Psoas muscle (tissue), 8 donors: ENCODE data around the gene ASH1L. TPM values are rescaled to one million over a fixed set of nuclear protein-coding genes. Genes with fewer than 3 reads are reported as not detected.
"Not testable (repeated sequence)": the region's sequence is repeated elsewhere in the genome, so short reads cannot be mapped to it uniquely, and the experiment has no call there.

Experiments
- ATAC-seq, 4 donors: fragments of 200-7000 bp; cut with Tn5 transposase; one replicate each; pipeline ENCODE4 v1.9.1; 2020; ENCODE audit warnings: moderate library complexity in 3 of 4, mild to moderate bottlenecking in 2 of 4
- DNase-seq, 2 donors: peaks; one replicate each; pipeline ENCODE4 v3.0.0-alpha.2; 2020
- H3K27ac ChIP-seq: fragments of 200-600 bp; one replicate; pipeline ENCODE4 v1.8.0; 2022
- H3K27me3 ChIP-seq, 3 donors: fragments of 200-600 bp in 1 of 3; one replicate each; pipeline versions ENCODE4 v1.6.1 to v1.8.0; 2013 to 2022; ENCODE audit warnings: low read length in 2 of 3, mild to moderate bottlenecking in 2 of 3, moderate library complexity in 1 of 3; ENCODE audit not compliant: insufficient read depth in 3 of 3
- H3K36me3 ChIP-seq, 2 donors: fragments of 200-600 bp in 1 of 2; one replicate each; pipeline versions ENCODE4 v1.6.1 to v1.8.0; 2013 to 2022; ENCODE audit warnings: low read depth in 1 of 2, mild to moderate bottlenecking in 1 of 2, moderate library complexity in 1 of 2; ENCODE audit not compliant: insufficient read depth in 1 of 2
- H3K4me1 ChIP-seq: fragments of 200-600 bp; one replicate; pipeline ENCODE4 v1.8.0; 2022
- H3K4me3 ChIP-seq: fragments of 200-600 bp; one replicate; pipeline ENCODE4 v1.8.0; 2022; ENCODE audit warnings: mild to moderate bottlenecking
- H3K9me3 ChIP-seq: fragments of 200-600 bp; one replicate; pipeline ENCODE4 v1.8.0; 2022
- WGBS, 3 donors: extraction: QIAGEN DNeasy Blood & Tissue Kit; methylation state at CpG; one replicate each; pipeline versions ENCODE4 v1.1.6 to v1.1.7; 2013; 5-methylcytosine and 5-hydroxymethylcytosine counted together
- intact Hi-C, 2 donors: fragments of 100-400 bp; cut with DNase I; formaldehyde crosslinking; loops; one replicate each; pipeline versions ENCODE4 v1.11.0 to v1.14.2; 2022
- polyA plus RNA-seq, 3 donors: library from polyadenylated mRNA; stranded (reverse); fragments of 200-250 nt; gene quantifications; one replicate each; pipeline ENCODE4 v1.2.3, GENCODE V29; 2013
- total RNA-seq, 4 donors: library from RNA; stranded (reverse); fragmentation: NEBNext Ultra II Directional in 2 of 4; extraction: Animal tissue kit (Norgen Biotek cat#: 25700) in 2 of 4; gene quantifications; one replicate each; pipeline versions ENCODE4 v1.2.1 to v1.2.4, GENCODE V29; 2021 to 2023
- TF ChIP-seq, protein P1 (sequence below): fragments of 200-600 bp; IDR thresholded peaks from one replicate; pipeline ENCODE4 v1.8.0; 2022; ENCODE audit warnings: antibody characterized with exemption
- donor health status: healthy with polysubstance abuse.
- donor health status: DM: no; HTN: no; CAD: no; lungs with moderate emphysema.
- donor health status: Bipolar disorder and iron deficiency.
- donor health status: healthy.
- donor health status: DM: yes; HTN: yes; CAD: no.
- donor health status: DM: no; HTN: no; CAD: no.
- donor health status: DM: no; HTN: no; CAD: no.
- donor health status: DM: yes; HTN: yes; CAD: no.

Gene ASH1L
- total and polyA plus RNA-seq, 7 donors, result 6.5 to 52.0 (median 41.6) TPM

DNA sequence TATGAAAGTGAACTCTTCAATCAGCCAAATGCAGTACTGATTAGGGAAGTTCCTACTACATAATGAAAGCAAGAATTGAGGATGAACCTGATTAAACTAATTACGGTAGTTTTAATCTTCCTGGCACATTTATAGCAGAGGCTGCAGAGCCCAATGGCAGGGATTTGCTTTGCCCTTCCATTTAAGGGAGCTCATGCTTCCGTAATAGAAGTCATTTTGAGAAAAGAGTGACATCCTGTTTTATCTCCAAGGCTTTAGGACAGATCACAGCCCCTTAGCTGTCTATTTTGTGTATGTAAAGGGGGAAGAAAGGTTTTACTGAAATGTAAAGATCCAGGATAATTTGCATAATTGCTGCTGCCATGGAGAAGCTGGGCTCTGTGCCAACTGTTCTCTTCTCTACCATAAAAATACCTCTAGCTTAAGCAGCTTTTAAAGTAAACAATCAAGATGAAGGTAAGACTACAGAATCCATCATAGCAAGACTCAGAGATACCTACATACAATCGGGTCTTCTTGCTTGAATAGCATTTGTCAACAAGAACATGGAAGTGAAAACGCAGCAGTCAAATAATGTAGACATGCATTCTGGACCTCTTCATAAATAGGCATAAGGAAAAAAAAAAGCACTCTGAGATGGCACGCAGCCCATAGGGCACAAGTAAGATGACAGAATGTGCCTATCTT lies 62.5 kb downstream of the ASH1L start:
- H3K27me3 ChIP-seq, result no peaks in the 10 kb centered on the region
- DNase-seq (no peak), ATAC-seq (no peak)
- 60 to 70% (median 66%) methylated on average over 5 of the region's 5 CpGs for WGBS, 3 donors
- no peak overlapping the region for H3K4me3 ChIP-seq
- H3K9me3 ChIP-seq, result no peaks in the 10 kb centered on the region
- peaks cover 18% of the 10 kb centered on the region for H3K4me1 ChIP-seq
- H3K27ac ChIP-seq, result no peak overlapping the region
- TF ChIP-seq, protein P1, sequence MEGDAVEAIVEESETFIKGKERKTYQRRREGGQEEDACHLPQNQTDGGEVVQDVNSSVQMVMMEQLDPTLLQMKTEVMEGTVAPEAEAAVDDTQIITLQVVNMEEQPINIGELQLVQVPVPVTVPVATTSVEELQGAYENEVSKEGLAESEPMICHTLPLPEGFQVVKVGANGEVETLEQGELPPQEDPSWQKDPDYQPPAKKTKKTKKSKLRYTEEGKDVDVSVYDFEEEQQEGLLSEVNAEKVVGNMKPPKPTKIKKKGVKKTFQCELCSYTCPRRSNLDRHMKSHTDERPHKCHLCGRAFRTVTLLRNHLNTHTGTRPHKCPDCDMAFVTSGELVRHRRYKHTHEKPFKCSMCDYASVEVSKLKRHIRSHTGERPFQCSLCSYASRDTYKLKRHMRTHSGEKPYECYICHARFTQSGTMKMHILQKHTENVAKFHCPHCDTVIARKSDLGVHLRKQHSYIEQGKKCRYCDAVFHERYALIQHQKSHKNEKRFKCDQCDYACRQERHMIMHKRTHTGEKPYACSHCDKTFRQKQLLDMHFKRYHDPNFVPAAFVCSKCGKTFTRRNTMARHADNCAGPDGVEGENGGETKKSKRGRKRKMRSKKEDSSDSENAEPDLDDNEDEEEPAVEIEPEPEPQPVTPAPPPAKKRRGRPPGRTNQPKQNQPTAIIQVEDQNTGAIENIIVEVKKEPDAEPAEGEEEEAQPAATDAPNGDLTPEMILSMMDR, result no peak
- H3K36me3 ChIP-seq, result no peaks in the 10 kb centered on the region
- intact Hi-C loops, result no loop called here

DNA sequence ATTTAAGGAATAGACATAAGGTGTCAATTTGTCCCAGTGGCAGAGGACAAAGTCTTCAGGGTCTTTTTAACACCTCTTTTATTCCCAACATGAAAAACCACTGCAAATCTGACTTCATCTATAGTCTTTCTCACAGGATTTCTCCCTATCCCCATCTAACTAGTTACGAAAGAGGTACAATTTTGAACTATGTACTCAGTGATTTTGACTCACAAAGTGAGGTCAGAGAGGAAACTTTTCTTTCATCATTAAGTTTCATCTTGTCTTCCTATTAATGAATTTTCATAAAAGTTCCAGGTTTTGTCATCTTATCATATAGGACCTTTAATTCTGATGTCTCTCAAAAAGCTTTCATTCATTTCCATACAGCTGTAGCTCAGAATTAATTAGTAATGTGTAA lies 63.3 kb downstream of the ASH1L start:
- no peak overlapping the region for H3K4me3 ChIP-seq
- DNase-seq (no peak), ATAC-seq (no peak)
- no peaks in the 10 kb centered on the region for H3K9me3 ChIP-seq
- no peaks in the 10 kb centered on the region for H3K27me3 ChIP-seq
- peaks cover 0 to 4% of the 10 kb centered on the region in 2 donors for H3K36me3 ChIP-seq
- peaks cover 25% of the 10 kb centered on the region for H3K4me1 ChIP-seq
- TF ChIP-seq, protein P1, result no peak
- intact Hi-C loops, result no loop called here
- H3K27ac ChIP-seq, result no peak overlapping the region
- 97 to 100% (median 100%) methylated on average over 1 of the region's 1 CpG for WGBS, 3 donors

DNA sequence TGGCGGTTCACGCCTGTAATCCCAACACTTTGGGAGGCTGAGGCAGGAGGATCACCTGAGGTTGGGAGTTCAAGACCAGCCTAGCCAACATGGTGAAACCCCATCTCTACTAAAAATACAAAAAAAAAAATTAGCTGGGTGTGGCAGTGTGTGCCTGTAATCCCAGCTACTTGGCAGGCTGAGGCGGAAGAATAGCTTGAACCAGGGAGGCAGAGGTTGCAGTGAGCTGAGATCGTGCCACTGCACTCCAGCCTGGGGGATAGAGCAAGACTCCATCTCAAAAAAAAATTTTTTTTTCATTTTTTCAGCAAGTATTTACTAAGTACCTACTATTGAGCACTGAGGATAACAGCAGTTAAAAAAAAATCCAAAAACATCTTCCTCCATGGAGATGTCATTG lies 69.0 kb downstream of the ASH1L start:
- DNase-seq, H3K27me3 ChIP-seq, H3K4me3 ChIP-seq, H3K27ac ChIP-seq, ATAC-seq, H3K9me3 ChIP-seq, H3K36me3 ChIP-seq, intact Hi-C loops: not testable (repeated sequence)
- peaks cover 16% of the 10 kb centered on the region for H3K4me1 ChIP-seq
- 77 to 86% (median 81%) methylated on average over 4 of the region's 4 CpGs for WGBS, 3 donors

DNA sequence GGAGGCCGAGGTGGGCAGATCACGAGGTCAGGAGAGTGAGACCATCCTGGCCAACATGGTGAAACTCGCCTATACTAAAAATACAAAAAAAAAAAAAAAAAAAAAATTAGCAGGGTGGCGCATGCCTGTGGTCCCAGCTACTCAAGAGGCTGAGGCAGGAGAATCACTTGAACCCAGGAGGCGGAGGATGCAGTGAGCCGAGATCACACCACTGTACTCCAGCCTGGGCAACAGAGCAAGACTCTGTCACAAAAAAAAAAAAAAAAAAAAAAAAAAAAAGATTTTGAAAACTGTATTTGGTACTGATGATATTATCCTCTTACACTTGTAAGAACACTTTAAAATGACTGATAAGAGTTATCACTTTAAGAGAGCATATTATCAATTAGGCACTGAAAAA lies 74.2 kb downstream of the ASH1L start:
- H3K27me3 ChIP-seq, H3K4me1 ChIP-seq, DNase-seq, H3K4me3 ChIP-seq, H3K36me3 ChIP-seq, intact Hi-C loops, H3K27ac ChIP-seq, ATAC-seq, H3K9me3 ChIP-seq: not testable (repeated sequence)
- WGBS, 3 donors, result 93 to 98% (median 98%) methylated on average over 6 of the region's 6 CpGs

DNA sequence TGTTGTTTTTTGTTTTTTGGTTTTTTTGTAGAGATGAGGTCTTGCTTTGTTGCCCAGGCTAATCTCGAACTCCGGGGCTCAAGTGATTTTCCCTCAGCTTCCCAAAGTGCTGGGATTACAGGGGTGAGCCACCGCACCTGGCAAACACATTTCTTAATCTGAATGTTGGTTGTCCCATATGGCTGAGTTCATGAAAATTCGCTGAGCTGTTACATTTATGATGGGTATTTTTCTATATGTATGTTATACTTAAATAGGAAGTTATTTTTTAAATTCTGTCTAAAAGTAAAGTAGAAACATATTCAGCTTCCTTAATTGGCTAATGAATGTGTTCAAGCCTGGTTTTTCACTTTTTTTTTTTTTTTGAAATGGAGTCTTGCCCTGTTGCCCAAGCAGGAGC lies 75.1 kb downstream of the ASH1L start:
- DNase-seq, result no peak
- TF ChIP-seq, protein P1, result no peak
- Histone ChIP-seq H3K27ac (no peak overlapping the region), H3K9me3 (no peaks in the 10 kb centered on the region), H3K36me3 (peaks cover 0 to 5% of the 10 kb centered on the region in 2 donors), H3K4me1 (peaks cover 4% of the 10 kb centered on the region), H3K4me3 (no peak overlapping the region), H3K27me3 (no peaks in the 10 kb centered on the region)
- intact Hi-C loops, result no loop called here
- ATAC-seq, result no peak
- 94 to 98% (median 96%) methylated on average over 4 of the region's 4 CpGs for WGBS, 3 donors

DNA sequence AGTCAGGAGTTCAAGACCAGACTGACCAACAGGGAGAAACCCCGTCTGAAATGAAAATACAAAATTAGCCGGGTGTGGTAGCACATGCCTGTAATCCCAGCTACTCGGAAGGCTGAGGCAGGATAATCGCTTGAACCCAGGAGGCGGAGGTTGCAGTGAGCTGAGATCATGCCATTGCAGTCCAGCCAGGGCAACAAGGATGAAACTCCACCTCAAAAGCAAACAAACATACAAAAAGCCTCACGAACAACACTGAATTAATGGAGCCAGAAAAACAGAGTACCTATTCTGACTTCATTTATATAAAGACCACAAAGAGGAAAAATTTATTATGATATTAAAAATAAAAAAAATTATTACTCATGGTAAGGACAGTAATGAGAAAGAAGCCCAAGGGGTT lies 75.7 kb downstream of the ASH1L start:
- H3K9me3 ChIP-seq, intact Hi-C loops, H3K27ac ChIP-seq, H3K27me3 ChIP-seq, H3K36me3 ChIP-seq, H3K4me1 ChIP-seq, ATAC-seq, DNase-seq, H3K4me3 ChIP-seq: not testable (repeated sequence)
- WGBS, 3 donors, result 83 to 89% (median 86%) methylated on average over 6 of the region's 6 CpGs
